H1 (cell line): ENCODE measurements around the gene CCDC136. TPM values are rescaled to one million over a fixed set of nuclear protein-coding genes. Genes with fewer than 3 reads are reported as not detected.

Experiments used
- CTCF ChIA-PET: fragments of 300-600 bp; sonication (Branson Sonifier 250); formaldehyde crosslinking; loops from one replicate; lab custom pipeline; 2021; ENCODE audit not compliant: partially characterized antibody; lab: Charles Lee
- POLR2A ChIA-PET: fragments of 300-600 bp; sonication (Branson Sonifier 250); formaldehyde crosslinking; loops from one replicate; lab custom pipeline; 2021; ENCODE audit warnings: inconsistent platforms; ENCODE audit not compliant: partially characterized antibody; lab: Charles Lee
- DNase-seq, 2 experiments: peaks; one replicate each; pipeline versions ENCODE4 v3.0.0 to v3.0.0-alpha.2; 2010 to 2022; ENCODE audit warnings: low spot score in 2 of 2, low read depth in 1 of 2, mixed read lengths in 1 of 2
- FAIRE-seq: peaks from 2 replicates; lab custom pipeline; 2011; peaks lifted over from hg19 to GRCh38; lab: Jason Lieb, UNC
- H2AFZ ChIP-seq: 2 replicates; pipeline ENCODE4 v1.8.1; 2012; ENCODE audit warnings: low read length, inconsistent platforms
- H2AK5ac ChIP-seq: 2 replicates; pipeline ENCODE4 v1.6.1; 2013; ENCODE audit warnings: low read depth, low read length
- H2BK120ac ChIP-seq: replicated peaks from 2 replicates; pipeline ENCODE3; 2013; ENCODE audit warnings: low read depth, low read length, inconsistent platforms
- H2BK12ac ChIP-seq: 2 replicates; pipeline ENCODE4 v1.6.1; 2013; ENCODE audit warnings: low read depth, low read length
- H2BK15ac ChIP-seq: 2 replicates; pipeline ENCODE4 v1.6.1; 2013; ENCODE audit warnings: low read length
- H2BK20ac ChIP-seq: 2 replicates; pipeline ENCODE4 v1.6.1; 2013; ENCODE audit warnings: low read length
- H2BK5ac ChIP-seq: 2 replicates; pipeline ENCODE4 v1.6.1; 2013; ENCODE audit warnings: low read depth, low read length
- H3K14ac ChIP-seq: 2 replicates; pipeline ENCODE4 v1.6.1; 2013; ENCODE audit warnings: inconsistent platforms; ENCODE audit not compliant: insufficient read length
- H3K18ac ChIP-seq: 2 replicates; pipeline ENCODE4 v1.6.1; 2013; ENCODE audit warnings: low read length; ENCODE audit errors: extremely low read depth
- H3K23ac ChIP-seq: 2 replicates; pipeline ENCODE4 v1.6.1; 2013; ENCODE audit warnings: inconsistent platforms; ENCODE audit not compliant: insufficient read length
- H3K23me2 ChIP-seq: 2 replicates; pipeline ENCODE4 v1.6.1; 2013; ENCODE audit warnings: low read depth, low read length
- H3K27ac ChIP-seq: 2 replicates; pipeline ENCODE4 v1.6.1; 2011; ENCODE audit warnings: low read depth, low read length, inconsistent platforms
- H3K27me3 ChIP-seq, 4 experiments: replicated peaks in 1 of 4; 1 replicate in 1 of 4; 2 replicates in 3 of 4; pipeline versions ENCODE4 v1.6.1 to v1.8.1; 2011 to 2013; ENCODE audit warnings: low read length in 3 of 4, mild to moderate bottlenecking in 3 of 4, inconsistent platforms in 2 of 4, mixed read lengths in 2 of 4, moderate library complexity in 1 of 4; ENCODE audit not compliant: control insufficient read depth in 3 of 4, insufficient read depth in 3 of 4; ENCODE audit errors: extremely low read depth in 1 of 4
- H3K36me3 ChIP-seq, 4 experiments: 2 replicates each; pipeline versions ENCODE4 v1.6.1 to v1.8.1; 2011 to 2013; ENCODE audit warnings: mild to moderate bottlenecking in 4 of 4, low read length in 3 of 4, moderate library complexity in 2 of 4, control low read depth in 1 of 4, inconsistent platforms in 1 of 4; ENCODE audit not compliant: insufficient read depth in 4 of 4, control insufficient read depth in 2 of 4
- H3K4ac ChIP-seq: replicated peaks from 2 replicates; pipeline ENCODE3; 2013; ENCODE audit warnings: low read length, low read depth, mixed read lengths, inconsistent platforms; ENCODE audit not compliant: insufficient read length
- H3K4me1 ChIP-seq, 4 experiments: replicated peaks in 1 of 4; 1 replicate in 1 of 4; 2 replicates in 3 of 4; pipeline versions ENCODE4 v1.6.1 to v1.8.1; 2011 to 2013; ENCODE audit warnings: low read length in 3 of 4, inconsistent platforms in 2 of 4, mixed read lengths in 1 of 4; ENCODE audit not compliant: insufficient read depth in 4 of 4, control insufficient read depth in 3 of 4
- H3K4me2 ChIP-seq, 2 experiments: 2 replicates each; pipeline versions ENCODE4 v1.6.1 to v1.8.1; 2011 to 2013; ENCODE audit warnings: low read depth in 2 of 2, low read length in 2 of 2, control low read depth in 1 of 2, inconsistent platforms in 1 of 2, mild to moderate bottlenecking in 1 of 2; ENCODE audit not compliant: insufficient read depth in 1 of 2
- H3K4me3 ChIP-seq, 4 experiments: fragments of 200-600, 300-600 bp in 1 of 4; sonication (generic), shearing (Covaris generic), sonication (Bioruptor Twin) in 1 of 4; 2 replicates each; pipeline versions ENCODE4 v1.5.1 to v1.8.1; 2011 to 2016; ENCODE audit warnings: low read length in 4 of 4, low read depth in 3 of 4, control low read depth in 2 of 4, inconsistent platforms in 2 of 4, mild to moderate bottlenecking in 2 of 4, mixed read lengths in 1 of 4, moderate library complexity in 1 of 4; ENCODE audit not compliant: insufficient read depth in 2 of 4; ENCODE audit errors: extremely low read depth in 1 of 4
- H3K56ac ChIP-seq: replicated peaks from 2 replicates; pipeline ENCODE3; 2013; ENCODE audit warnings: low read depth, mild to moderate bottlenecking, mixed read lengths, low read length, inconsistent platforms; ENCODE audit not compliant: insufficient read length
- H3K79me1 ChIP-seq: 2 replicates; pipeline ENCODE4 v1.6.1; 2013; ENCODE audit warnings: low read depth, low read length, control low read depth
- H3K79me2 ChIP-seq, 2 experiments: 2 replicates each; pipeline versions ENCODE4 v1.6.1 to v1.8.1; 2012 to 2013; ENCODE audit warnings: low read length in 2 of 2, mild to moderate bottlenecking in 2 of 2, inconsistent platforms in 1 of 2; ENCODE audit not compliant: insufficient read depth in 2 of 2, control insufficient read depth in 1 of 2
- H3K9ac ChIP-seq, 4 experiments: replicated peaks in 1 of 4; 1 replicate in 1 of 4; 2 replicates in 3 of 4; pipeline versions ENCODE4 v1.6.1 to v1.8.1; 2011 to 2013; ENCODE audit warnings: low read depth in 3 of 4, low read length in 3 of 4, control low read depth in 2 of 4, mild to moderate bottlenecking in 2 of 4, moderate library complexity in 2 of 4, inconsistent platforms in 1 of 4; ENCODE audit errors: extremely low read depth in 1 of 4
- H3K9me3 ChIP-seq, 2 experiments: 2 replicates each; pipeline versions ENCODE4 v1.6.1 to v1.8.1; 2012 to 2013; ENCODE audit warnings: mild to moderate bottlenecking in 2 of 2, moderate library complexity in 2 of 2, control low read depth in 1 of 2, inconsistent platforms in 1 of 2, low read depth in 1 of 2, low read length in 1 of 2, mixed read lengths in 1 of 2; ENCODE audit not compliant: insufficient read depth in 2 of 2
- H4K20me1 ChIP-seq, 2 experiments: replicated peaks in 1 of 2; 2 replicates each; pipeline versions ENCODE3 to v1.8.1; 2011 to 2013; ENCODE audit warnings: inconsistent platforms in 2 of 2, low read length in 2 of 2, mild to moderate bottlenecking in 1 of 2; ENCODE audit not compliant: insufficient read depth in 2 of 2, control insufficient read depth in 1 of 2
- H4K5ac ChIP-seq: 2 replicates; pipeline ENCODE4 v1.6.1; 2013; ENCODE audit warnings: low read length, low read depth, mixed read lengths, inconsistent platforms; ENCODE audit not compliant: insufficient read length
- H4K8ac ChIP-seq: 2 replicates; pipeline ENCODE4 v1.8.0; 2013; ENCODE audit warnings: mild to moderate bottlenecking, moderate library complexity, low read length, inconsistent platforms; ENCODE audit not compliant: insufficient read depth; ENCODE audit errors: extremely low read depth
- H4K91ac ChIP-seq: replicated peaks from 2 replicates; pipeline ENCODE3; 2013; ENCODE audit warnings: low read length, mixed read lengths, inconsistent platforms; ENCODE audit not compliant: insufficient read length
- BRCA1 ChIP-seq: IDR thresholded peaks from 2 replicates; pipeline ENCODE4 v1.6.1; 2012; ENCODE audit warnings: low read depth, low read length, improper control_type of control experiment
- FOSL1 ChIP-seq: IDR thresholded peaks from 2 replicates; pipeline ENCODE4 v1.6.1; 2011; ENCODE audit warnings: mild to moderate bottlenecking, low read depth, low read length, moderate library complexity; ENCODE audit not compliant: insufficient read depth
- SAP30 ChIP-seq: fragments of 300-600 bp; sonication (generic); IDR thresholded peaks from 2 replicates; pipeline ENCODE4 v1.7.1; 2012; ENCODE audit warnings: low read length, moderate library complexity, mild to moderate bottlenecking, inconsistent platforms; ENCODE audit not compliant: insufficient read depth, insufficient replicate concordance
- SUZ12 ChIP-seq: fragments of 200-600 bp; sonication (generic); IDR thresholded peaks from 2 replicates; pipeline ENCODE4 v1.6.1; 2012; ENCODE audit warnings: mild to moderate bottlenecking, inconsistent platforms, low read length, moderate library complexity, mixed read lengths
- WGBS, 2 experiments: shearing (Covaris generic) in 1 of 2; methylation state at CpG; one replicate each; pipeline versions ENCODE4 v1.1.6 to v1.1.7; 2013 to 2015; ENCODE audit warnings: low lambda C conversion rate in 2 of 2, mixed read lengths in 2 of 2, inconsistent platforms in 1 of 2, low coverage in 1 of 2, missing lambda C conversion rate in 1 of 2; ENCODE audit not compliant: insufficient replicate concordance in 2 of 2, insufficient coverage in 1 of 2, insufficient read length in 1 of 2; ENCODE audit errors: extremely low coverage in 1 of 2, missing lambda C conversion rate in 1 of 2; 5-methylcytosine and 5-hydroxymethylcytosine counted together
- polyA plus RNA-seq, 7 experiments: library from polyadenylated mRNA; depleted of rRNA in 3 of 7; stranded (reverse) in 5 of 7; unstranded in 2 of 7; fragments of >200 nt in 5 of 7; fragments of 200-250 nt in 2 of 7; gene quantifications; 1 replicate in 5 of 7; 2 replicates in 1 of 7; 4 replicates in 1 of 7; pipeline versions ENCODE4 v1.2.1 to v1.2.3, GENCODE V29; 2011 to 2013; ENCODE audit warnings: missing spikeins in 2 of 7, mixed read lengths in 2 of 7
- total RNA-seq: library from RNA; stranded (reverse); fragmentation: NEBNext Ultra II Directional; extraction: Animal tissue kit (Norgen Biotek cat#: 25700); gene quantifications from 2 replicates; pipeline ENCODE4 v1.2.1, GENCODE V29; 2021

The CCDC136 gene
- total and polyA plus RNA-seq, 2 of the 8 experiments (the other 6 are each of a cell fraction or from before 2014, with no cell fraction given): 35.6 to 47.7 TPM

GRCh38 chr7:128791972-128792327 is 182 bp downstream of the CCDC136 start:
- ChIA-PET CTCF (interaction anchor here (1.3 to 5.8 kb wide), 3 partner anchors 20 to 90 kb away, joined by 3 to 42 read pairs (median 3); no protein-coding TSS in a partner anchor), POLR2A (interaction anchor here (0.9 to 1.2 kb wide), 3 partner anchors 9 to 20 kb away, joined by 4 read pairs; no protein-coding TSS in a partner anchor)
- H3K27me3 ChIP-seq: no peaks in the 10 kb centered on the region; a peak in 1 of 7 replicates
- H3K14ac ChIP-seq: no peak overlapping the region
- H4K20me1 ChIP-seq: no peaks in the 10 kb centered on the region
- peak overlapping the region in 1 of 4 experiments; percentile 12; a peak in 1 of 7 replicates for H3K9ac ChIP-seq
- no peak overlapping the region for H3K23ac ChIP-seq
- peaks cover 0 to 4% (median under 1%) of the 10 kb centered on the region in 4 experiments; a peak in 3 of 8 replicates for H3K36me3 ChIP-seq
- FAIRE-seq (no peak), DNase-seq (no peak)
- peak overlapping the region; percentile 92 to 97 for H3K4me2 ChIP-seq
- H3K4me3 ChIP-seq: peak overlapping the region; percentile 72 to 100 (median 76)
- H3K56ac ChIP-seq: peak overlapping the region; percentile 5
- peak overlapping the region; percentile 39; the same call in 1 of the 2 replicates for H2BK12ac ChIP-seq
- H2BK20ac ChIP-seq: no peak overlapping the region
- H2AK5ac ChIP-seq: no peak overlapping the region
- H3K27ac ChIP-seq: no peak overlapping the region
- no peaks in the 10 kb centered on the region for H3K79me1 ChIP-seq
- 0 out of 2 replicates have a peak overlapping the region, but pooled peaks have one; percentile 61 for H2AFZ ChIP-seq
- peak overlapping the region; percentile 83 for H3K18ac ChIP-seq
- no peak overlapping the region for H4K91ac ChIP-seq
- no peaks in the 10 kb centered on the region for H3K79me2 ChIP-seq
- H2BK120ac ChIP-seq: no peak overlapping the region
- H3K9me3 ChIP-seq: no peaks in the 10 kb centered on the region
- no peak overlapping the region; the same call in 1 of the 2 replicates for H2BK15ac ChIP-seq
- H3K4me1 ChIP-seq: peaks cover 6 to 11% (median 8%) of the 10 kb centered on the region in 4 experiments
- H3K23me2 ChIP-seq: peaks cover 8% of the 10 kb centered on the region; the same call in 1 of the 2 replicates
- peak; percentile 13 for TF ChIP-seq SAP30
- no peak for TF ChIP-seq FOSL1
- no peak for TF ChIP-seq SUZ12
- TF ChIP-seq BRCA1: no peak
- H2BK5ac ChIP-seq: peak overlapping the region; percentile 49; the same call in 1 of the 2 replicates
- WGBS, 2 experiments: 22% methylated on average over 7 of the region's 9 CpGs; no CpG with 5 or more reads in 1 of the 2 experiments
- H4K5ac ChIP-seq: peak overlapping the region; percentile 23
- H3K4ac ChIP-seq: no peak overlapping the region
- no peak overlapping the region for H4K8ac ChIP-seq
